GM21390 (cell line): Measurements from ENCODE around the gene RNF168.
A peak's percentile ranks its signal among the peaks of the same experiment; 100 is the strongest.
"Not testable (repeated sequence)": the region's sequence is repeated elsewhere in the genome, so short reads cannot be mapped to it uniquely, and the experiment has no call there.

Experiments
- ATAC-seq: cut with Tn5 transposase; IDR thresholded peaks from one replicate; pipeline ENCODE4 v1.9.1; 2021; ENCODE audit not compliant: unreplicated experiment

Gene RNF168

GRCh38 chr3:196472286-196472685, 31.3 kb downstream of the RNF168 start:
- ATAC-seq = no peak

GRCh38 chr3:196471551-196471950, 32.0 kb downstream of the RNF168 start:
- ATAC-seq = no peak

- not testable (repeated sequence) for ATAC-seq
These were observed 33.4 kb downstream of the RNF168 start for GRCh38 chr3:196470182-196470581.

DNA sequence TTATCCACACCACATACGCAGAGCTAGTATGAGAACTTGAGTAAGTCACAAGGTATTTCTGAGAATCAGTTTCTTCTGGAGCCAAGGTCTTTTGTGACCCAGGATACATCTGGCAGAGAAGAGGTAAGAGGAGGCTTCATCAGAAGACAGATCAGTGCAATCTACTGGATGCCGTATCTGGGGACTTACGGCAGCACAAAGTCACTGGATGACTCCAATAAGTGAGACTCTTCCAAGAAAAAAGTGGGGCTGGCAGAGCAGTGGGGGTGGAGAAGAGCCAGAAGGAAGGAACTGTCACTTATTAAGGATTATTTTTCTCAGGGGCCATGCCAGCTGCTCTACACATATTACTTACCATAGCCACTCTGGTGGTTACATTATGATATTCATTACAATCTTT, 39.8 kb downstream of the RNF168 start:
- no peak for ATAC-seq

DNA sequence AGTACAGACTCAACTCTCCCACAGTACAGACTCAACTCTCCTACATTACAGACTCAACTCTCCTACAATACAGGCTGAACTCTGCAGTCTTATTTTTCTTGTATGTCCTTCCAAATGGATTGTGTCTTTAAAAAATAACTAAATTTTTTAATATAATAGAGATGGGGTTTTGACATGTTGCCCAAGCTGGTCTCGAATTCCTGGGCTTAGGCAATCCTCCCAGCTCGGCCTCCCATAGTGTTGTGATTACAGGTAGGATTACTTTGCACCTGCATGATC, 40.2 kb downstream of the RNF168 start:
- no peak for ATAC-seq

- ATAC-seq = not testable (repeated sequence)
These were observed 40.7 kb downstream of the RNF168 start for GRCh38 chr3:196462680-196463477.

DNA sequence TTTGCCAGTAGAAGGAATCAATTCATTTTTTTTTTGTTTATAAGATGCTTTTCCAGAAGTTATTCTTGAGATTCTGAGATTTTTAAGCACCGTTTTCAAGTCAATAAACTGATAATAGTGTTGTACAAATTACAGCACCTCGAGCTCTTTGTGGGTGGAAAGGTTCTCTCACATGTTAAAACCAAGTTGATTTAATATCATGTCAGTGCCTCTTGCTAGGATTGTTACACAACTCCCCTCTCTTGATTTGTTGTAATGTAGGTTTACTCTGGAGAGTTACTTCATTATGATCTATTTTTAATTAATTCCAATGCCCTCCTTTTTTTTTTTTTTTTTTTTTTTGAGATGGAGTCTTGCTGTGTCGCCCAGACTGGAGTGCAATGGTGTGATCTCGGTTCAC, 45.5 kb downstream of the RNF168 start:
- ATAC-seq = no peak

DNA sequence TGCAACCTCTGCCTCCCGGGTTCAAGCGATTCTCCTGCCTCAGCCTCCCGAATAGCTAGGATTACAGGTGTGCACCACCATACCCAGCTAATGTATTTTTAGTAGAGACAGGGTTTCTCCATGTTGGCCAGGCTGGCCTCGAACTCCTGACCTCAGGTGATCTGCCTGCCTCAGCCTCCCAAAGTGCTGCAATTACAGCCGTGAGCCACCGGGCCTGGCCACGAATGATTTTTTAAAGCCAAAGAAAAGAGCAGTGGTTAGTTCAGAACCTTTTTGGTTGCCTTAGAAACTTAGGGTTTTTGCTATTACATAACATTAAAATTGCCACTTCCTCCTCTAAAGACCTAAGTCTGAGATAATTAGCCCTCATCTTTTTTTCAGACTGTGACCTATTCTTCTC, 46.1 kb downstream of the RNF168 start:
- not testable (repeated sequence) for ATAC-seq

GRCh38 chr3:196454935-196455334, 48.6 kb downstream of the RNF168 start:
- ATAC-seq = no peak

DNA sequence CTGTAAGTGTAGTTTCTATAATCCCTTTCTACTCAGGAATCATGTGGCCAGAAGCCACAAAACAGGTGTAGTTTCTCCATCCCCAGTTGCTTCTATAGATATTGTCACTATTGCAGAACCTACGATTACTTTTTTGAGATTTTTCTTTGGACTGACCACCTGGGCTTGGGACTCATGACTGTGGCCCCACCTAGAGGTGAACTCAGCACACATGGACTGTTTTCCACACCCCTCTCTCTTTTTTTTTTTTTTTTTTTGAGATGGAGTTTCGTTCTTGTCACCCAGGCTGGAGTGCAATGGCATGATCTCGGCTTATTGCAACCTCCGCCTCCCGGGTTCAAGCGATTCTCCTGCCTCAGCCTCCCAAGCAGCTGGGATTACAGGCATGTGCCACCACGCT, 58.2 kb downstream of the RNF168 start:
- not testable (repeated sequence) for ATAC-seq

GRCh38 chr3:196444500-196444894, 59.1 kb downstream of the RNF168 start:
- ATAC-seq = no peak

GRCh38 chr3:196440696-196441095, 62.9 kb downstream of the RNF168 start:
- peak; percentile 51 for ATAC-seq

DNA sequence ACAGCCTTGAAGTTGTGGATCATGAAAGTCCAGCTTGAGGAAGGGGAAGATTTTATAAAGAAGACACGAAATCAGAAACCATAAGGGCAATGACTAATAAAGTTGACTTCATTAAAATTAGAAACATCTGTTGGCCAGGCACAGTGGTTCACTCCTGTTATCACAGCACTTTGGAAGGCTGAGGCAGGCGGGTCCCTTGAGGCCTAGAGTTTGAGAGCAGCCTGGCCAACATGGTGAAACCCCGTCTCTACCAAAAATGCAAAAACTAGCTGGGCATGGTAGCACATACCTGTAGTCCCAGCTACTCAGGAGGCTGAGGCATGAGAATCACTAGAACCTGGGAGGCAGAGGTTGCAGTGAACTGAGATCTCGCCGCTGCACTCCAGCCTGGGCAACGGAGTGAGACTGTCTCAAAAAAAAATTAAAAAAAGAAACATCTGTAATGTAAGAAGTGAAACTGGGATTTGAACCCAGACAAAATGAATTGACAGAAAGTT, 63.5 kb downstream of the RNF168 start:
- peak; percentile 46 for ATAC-seq

GRCh38 chr3:196432137-196432879, 71.3 kb downstream of the RNF168 start, which contains the start of gene UBXN7:
Gene UBXN7, minus strand, starts transcription at chr3:196432427. Its CDS starts 28 bp downstream, at chr3:196432399.
- peak; percentile 77 for ATAC-seq

DNA sequence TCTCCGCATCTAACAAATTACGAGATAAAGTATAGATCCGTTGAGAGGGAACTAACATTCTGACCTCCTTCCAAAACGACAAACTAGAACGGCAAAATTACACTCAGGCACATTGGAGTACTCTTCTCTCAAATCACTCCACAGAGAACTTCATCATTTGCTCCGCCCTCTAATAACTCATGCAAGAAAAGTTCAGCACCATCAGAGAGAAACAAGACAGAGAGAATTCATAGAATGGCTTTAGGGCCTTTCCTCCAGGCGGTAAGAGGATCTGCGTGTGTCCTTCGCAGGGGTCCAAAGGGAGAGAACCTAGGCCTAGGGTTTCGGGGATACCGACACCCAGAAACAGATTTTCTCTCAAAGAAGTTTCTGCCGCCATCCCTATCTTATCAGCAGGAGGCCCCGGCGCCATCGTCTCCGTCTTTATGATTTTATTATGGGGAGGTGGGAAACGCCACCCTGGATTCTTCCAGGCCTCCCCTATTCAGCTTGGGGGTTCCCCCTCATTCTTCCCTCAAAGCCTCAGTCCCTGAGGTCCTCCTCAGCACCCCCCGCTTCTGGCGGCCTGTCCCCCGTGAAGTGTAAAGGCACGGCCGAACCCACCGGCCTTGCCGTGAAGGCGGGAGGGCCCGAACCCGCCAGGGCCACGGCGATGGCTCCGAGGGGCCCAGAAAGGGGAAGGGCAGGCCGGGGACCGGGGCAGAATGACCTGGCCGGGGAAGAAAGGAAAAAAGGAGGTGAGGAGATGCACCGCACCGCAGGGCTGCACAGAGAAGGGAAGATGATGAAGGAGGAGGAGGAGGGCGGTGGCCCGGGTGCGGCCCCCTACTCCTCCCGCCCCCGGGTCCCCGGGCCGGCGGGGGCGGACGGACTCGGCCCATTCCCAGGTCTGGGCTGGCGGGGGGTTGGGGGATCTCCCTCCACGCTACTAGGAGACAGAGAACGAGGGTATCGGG, 72.1 kb downstream of the RNF168 start:
- ATAC-seq = peak; percentile 17

DNA sequence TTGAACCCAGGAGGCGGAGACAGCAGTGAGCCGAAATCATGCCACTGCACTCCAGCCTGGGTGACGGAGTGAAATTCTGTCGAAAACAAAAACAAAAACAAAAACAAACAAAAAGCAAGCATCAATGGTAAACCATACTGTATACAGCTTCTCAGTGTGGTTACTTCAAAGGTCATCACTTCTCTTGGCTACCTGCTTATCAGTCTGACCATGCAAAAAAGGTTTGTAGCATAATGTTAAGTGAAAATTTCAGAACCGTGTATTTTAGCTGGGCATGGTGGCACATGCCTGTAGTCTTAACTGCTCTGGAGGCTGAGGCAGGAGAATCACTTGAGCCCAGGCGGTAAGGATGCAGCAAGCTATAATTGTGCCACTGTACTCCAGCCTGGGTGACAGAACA, 75.5 kb downstream of the RNF168 start:
- ATAC-seq = no peak

DNA sequence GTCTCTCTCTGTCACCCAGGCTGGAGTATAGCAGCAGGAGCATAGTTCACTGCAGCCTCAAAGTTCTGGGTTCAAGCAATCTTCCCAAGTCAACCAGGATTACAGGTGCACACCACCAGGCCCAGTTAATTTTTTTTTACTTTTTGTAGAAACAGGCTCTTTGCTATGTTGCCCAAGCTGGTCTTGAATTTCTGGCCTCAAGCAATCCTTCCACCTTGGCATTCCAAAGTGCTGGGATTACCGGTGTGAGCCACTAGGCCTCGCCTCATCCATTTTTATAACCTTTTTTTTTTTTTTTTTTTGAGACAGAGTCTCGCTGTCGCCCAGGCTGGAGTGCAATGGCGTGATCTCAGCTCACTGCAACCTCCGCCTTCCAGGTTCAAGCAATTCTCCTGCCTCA, 79.1 kb downstream of the RNF168 start:
- ATAC-seq = not testable (repeated sequence)

GRCh38 chr3:196423044-196423781, 80.4 kb downstream of the RNF168 start:
- ATAC-seq = no peak

DNA sequence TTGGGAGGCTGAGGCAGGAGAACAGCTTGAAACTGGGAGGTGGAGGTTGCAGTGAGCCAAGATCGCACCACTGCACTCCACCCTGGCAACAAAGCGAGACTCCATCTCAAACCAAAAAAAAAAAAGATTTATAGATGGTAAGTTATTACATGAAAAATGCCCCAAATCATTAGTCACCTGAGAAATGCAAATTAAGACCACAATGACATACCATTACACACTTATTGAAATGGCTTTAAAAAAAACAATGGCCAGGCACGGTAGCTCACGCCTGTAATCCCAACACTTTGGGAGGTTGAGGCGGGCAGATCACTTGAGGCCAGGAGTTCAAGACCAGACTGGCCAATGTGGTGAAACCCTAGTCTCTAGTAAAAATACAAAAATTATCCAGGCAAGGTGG, 81.9 kb downstream of the RNF168 start:
- not testable (repeated sequence) for ATAC-seq

GRCh38 chr3:196419386-196419785, 84.2 kb downstream of the RNF168 start:
- ATAC-seq = no peak
